Naive B cell (primary cell): Measurements from ENCODE around the gene GPR87. TPM values are rescaled to one million over a fixed set of nuclear protein-coding genes. Genes with fewer than 3 reads are reported as not detected.

Experiments used
- ATAC-seq, 2 donors: fragments of 150-1000 bp; cut with Tn5 transposase; 2 replicates each; pipeline ENCODE4 v1.10.0; 2021; ENCODE audit warnings: low read depth in 2 of 2, mild to moderate bottlenecking in 2 of 2, moderate library complexity in 2 of 2
- DNase-seq: peaks from one replicate; pipeline ENCODE4 v3.0.0; 2022
- H3K27ac Mint-ChIP-seq, 6 donors: one replicate each; pipeline ENCODE4 v1.8.0; 2020 to 2022; ENCODE audit warnings: mild to moderate bottlenecking in 6 of 6, mixed read lengths in 6 of 6, moderate library complexity in 5 of 6, inconsistent platforms in 2 of 6
- H3K27me3 Mint-ChIP-seq, 3 donors: one replicate each; pipeline ENCODE4 v1.8.0; 2021 to 2022; ENCODE audit warnings: mixed read lengths in 3 of 3, mild to moderate bottlenecking in 1 of 3
- H3K36me3 Mint-ChIP-seq, 2 donors: one replicate each; pipeline ENCODE4 v1.8.0; 2020 to 2022; ENCODE audit warnings: mixed read lengths in 2 of 2, inconsistent platforms in 1 of 2, mild to moderate bottlenecking in 1 of 2
- H3K4me1 Mint-ChIP-seq, 3 donors: one replicate each; pipeline ENCODE4 v1.8.0; 2020 to 2022; ENCODE audit warnings: mixed read lengths in 3 of 3, inconsistent platforms in 1 of 3, mild to moderate bottlenecking in 1 of 3, moderate library complexity in 1 of 3
- H3K4me3 Mint-ChIP-seq, 8 donors: one replicate each; pipeline ENCODE4 v1.8.0; 2020 to 2022; ENCODE audit warnings: mild to moderate bottlenecking in 8 of 8, mixed read lengths in 8 of 8, moderate library complexity in 8 of 8, inconsistent platforms in 2 of 8
- H3K9me3 Mint-ChIP-seq, 7 donors: one replicate each; pipeline ENCODE4 v1.8.0; 2020 to 2022; ENCODE audit warnings: mixed read lengths in 7 of 7, mild to moderate bottlenecking in 5 of 7, inconsistent platforms in 2 of 7, moderate library complexity in 1 of 7
- polyA plus RNA-seq, 6 donors: library from polyadenylated mRNA; unstranded; fragments of 300-500 nt; fragmentation: Illumina TruSeq; gene quantifications; one replicate each; pipeline ENCODE4 v1.2.3, GENCODE V29; 2021; ENCODE audit warnings: low read depth in 6 of 6

GPR87 gene
- polyA plus RNA-seq, 6 donors from 2014 or later = not detected

DNA sequence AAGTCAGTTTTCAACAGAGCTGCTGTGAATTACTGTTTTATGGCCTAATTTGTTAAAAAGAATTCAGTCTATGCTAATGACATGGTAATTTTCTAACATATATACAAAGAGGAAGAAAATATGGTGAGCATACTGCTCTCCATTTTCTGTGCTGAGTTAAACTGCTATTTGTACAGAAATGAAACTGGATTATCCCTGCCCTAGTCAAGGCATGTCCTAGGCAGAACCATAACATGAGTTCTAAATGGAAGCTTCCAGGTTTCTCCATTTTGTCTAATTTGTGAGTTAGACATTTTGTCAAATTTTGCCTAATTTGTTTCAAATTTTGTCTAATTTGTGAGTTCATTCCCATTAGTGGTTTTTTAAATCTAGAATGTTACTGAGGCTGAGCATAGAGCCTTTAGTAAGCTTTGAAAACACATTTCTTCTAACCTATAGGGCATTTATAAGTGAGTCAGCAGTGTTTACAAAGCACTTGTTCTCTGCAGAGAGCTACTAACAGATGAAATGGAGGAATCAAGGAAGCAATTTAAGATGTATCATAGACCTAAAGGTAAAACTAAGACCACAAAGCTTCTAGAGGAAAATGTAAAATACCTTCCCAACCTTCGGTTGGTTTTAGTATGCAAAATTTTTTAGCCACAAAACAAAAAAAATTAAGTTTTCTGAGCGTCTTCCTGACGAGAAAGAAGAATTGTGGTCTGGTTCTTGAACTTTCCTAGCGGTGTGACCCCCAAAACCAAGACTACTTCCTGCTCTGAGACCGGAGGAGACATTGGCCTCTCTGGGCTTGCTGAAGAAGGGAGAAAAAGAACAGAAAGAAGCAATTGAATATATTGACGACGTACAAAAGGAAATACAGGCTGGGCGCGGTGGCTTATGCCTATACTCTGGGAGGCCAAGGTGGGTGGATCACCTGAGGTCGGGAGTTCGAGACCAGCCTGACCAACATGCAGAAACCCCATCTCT lies 48.1 kb downstream of the GPR87 start:
- peak overlapping the region; percentile 41 to 90 (median 78) for H3K4me3 Mint-ChIP-seq
- H3K36me3 Mint-ChIP-seq = peaks cover 16 to 17% of the 10 kb centered on the region in 2 donors
- H3K9me3 Mint-ChIP-seq = peaks cover 0 to 4% (median 0%) of the 10 kb centered on the region in 7 donors
- H3K27ac Mint-ChIP-seq = peak overlapping the region; percentile 94 to 100 (median 98)
- H3K27me3 Mint-ChIP-seq = no peaks in the 10 kb centered on the region
- DNase-seq = peak; percentile 51
- no peak for ATAC-seq
- peaks cover 52 to 90% (median 83%) of the 10 kb centered on the region in 3 donors for H3K4me1 Mint-ChIP-seq

GRCh38 chr3:151267066-151267465 lies 49.6 kb downstream of the GPR87 start:
- Mint-ChIP-seq H3K9me3 (peaks cover 0 to 4% (median 0%) of the 10 kb centered on the region in 7 donors), H3K27me3 (no peaks in the 10 kb centered on the region), H3K4me3 (peak overlapping the region in 2 of 8 donors; percentile 20 to 79), H3K4me1 (peaks cover 46 to 85% (median 81%) of the 10 kb centered on the region in 3 donors), H3K27ac (peak overlapping the region; percentile 99 to 100 (median 100)), H3K36me3 (peaks cover 10 to 24% of the 10 kb centered on the region in 2 donors)
- no peak for DNase-seq
- ATAC-seq = no peak

DNA sequence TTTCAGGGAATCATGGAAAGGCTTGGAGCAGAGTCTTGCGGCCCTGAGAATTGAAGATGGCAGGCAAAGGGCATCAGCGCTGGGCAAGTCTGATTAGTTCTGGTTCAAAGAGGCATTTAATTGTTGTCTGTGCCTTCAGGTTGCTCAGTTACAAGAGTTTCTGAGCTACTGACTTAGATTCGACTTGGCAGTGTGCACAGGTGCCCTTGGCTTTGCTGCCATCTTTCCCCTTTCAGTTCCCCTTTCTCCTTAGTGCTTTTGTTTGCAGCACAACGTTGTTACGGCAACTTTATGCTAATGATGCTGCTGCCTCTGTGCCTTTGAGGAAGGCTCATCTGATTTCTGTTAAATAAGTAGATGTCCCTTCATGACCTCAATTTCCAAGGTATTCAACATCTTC lies 50.8 kb downstream of the GPR87 start:
- peak; percentile 95 to 96 for ATAC-seq
- Mint-ChIP-seq H3K27me3 (no peaks in the 10 kb centered on the region), H3K4me3 (peak overlapping the region; percentile 5 to 89 (median 79)), H3K4me1 (peaks cover 41 to 77% (median 74%) of the 10 kb centered on the region in 3 donors), H3K9me3 (peaks cover 0 to 4% (median 0%) of the 10 kb centered on the region in 7 donors), H3K27ac (peak overlapping the region; percentile 99 to 100 (median 100)), H3K36me3 (peaks cover 9 to 27% of the 10 kb centered on the region in 2 donors)
- DNase-seq = peak; percentile 93

DNA sequence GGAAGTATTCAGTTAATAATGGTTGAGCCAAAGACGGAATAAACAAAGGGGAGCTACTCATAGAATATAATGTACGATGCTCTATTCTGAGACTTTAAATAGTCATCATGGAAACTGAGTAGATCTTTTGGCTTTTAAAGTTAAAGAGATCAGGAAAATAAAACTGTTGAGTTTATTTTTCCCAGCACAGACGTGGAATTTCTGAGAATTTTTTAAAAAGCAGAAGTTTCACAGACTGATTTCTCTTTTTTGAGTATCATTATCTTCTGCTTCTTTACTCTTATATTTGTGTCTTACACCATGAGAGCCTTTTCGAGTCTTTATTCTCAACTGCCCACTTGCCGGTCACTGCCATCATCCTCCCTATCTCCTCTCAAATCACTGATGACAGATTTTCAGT lies 51.5 kb downstream of the GPR87 start:
- Mint-ChIP-seq H3K4me3 (peak overlapping the region in 7 of 8 donors; percentile 57 to 89 (median 79)), H3K4me1 (peaks cover 37 to 71% (median 69%) of the 10 kb centered on the region in 3 donors), H3K27ac (peak overlapping the region; percentile 99 to 100 (median 100)), H3K27me3 (no peaks in the 10 kb centered on the region), H3K36me3 (peaks cover 13 to 30% of the 10 kb centered on the region in 2 donors), H3K9me3 (peaks cover 0 to 4% (median 0%) of the 10 kb centered on the region in 7 donors)
- DNase-seq (no peak), ATAC-seq (no peak)

GRCh38 chr3:151264605-151265004 lies 52.0 kb downstream of the GPR87 start:
- peaks cover 35 to 69% (median 68%) of the 10 kb centered on the region in 3 donors for H3K4me1 Mint-ChIP-seq
- ATAC-seq (no peak), DNase-seq (no peak)
- peaks cover 0 to 4% (median 0%) of the 10 kb centered on the region in 7 donors for H3K9me3 Mint-ChIP-seq
- peak overlapping the region; percentile 99 to 100 (median 100) for H3K27ac Mint-ChIP-seq
- peak overlapping the region in 7 of 8 donors; percentile 7 to 89 (median 57) for H3K4me3 Mint-ChIP-seq
- H3K27me3 Mint-ChIP-seq = no peaks in the 10 kb centered on the region
- peaks cover 7 to 25% of the 10 kb centered on the region in 2 donors for H3K36me3 Mint-ChIP-seq

- H3K4me1 Mint-ChIP-seq = peaks cover 26 to 61% (median 55%) of the 10 kb centered on the region in 3 donors
- H3K27me3 Mint-ChIP-seq = no peaks in the 10 kb centered on the region
- DNase-seq (no peak), ATAC-seq (no peak)
- peaks cover 0 to 2% (median 0%) of the 10 kb centered on the region in 7 donors for H3K9me3 Mint-ChIP-seq
- H3K27ac Mint-ChIP-seq = peak overlapping the region; percentile 30 to 100 (median 87)
- H3K36me3 Mint-ChIP-seq = peaks cover 7 to 23% of the 10 kb centered on the region in 2 donors
- H3K4me3 Mint-ChIP-seq = no peak overlapping the region
Measured at GRCh38 chr3:151262871-151263525, 53.6 kb downstream of the GPR87 start.

- Mint-ChIP-seq H3K9me3 (peaks cover 0 to 2% (median 0%) of the 10 kb centered on the region in 7 donors), H3K27me3 (no peaks in the 10 kb centered on the region), H3K27ac (peak overlapping the region in 2 of 6 donors; percentile 29 to 60), H3K4me3 (peak overlapping the region in 1 of 8 donors; percentile 55), H3K36me3 (peaks cover 7 to 17% of the 10 kb centered on the region in 2 donors), H3K4me1 (peaks cover 21 to 47% (median 36%) of the 10 kb centered on the region in 3 donors)
- ATAC-seq (no peak), DNase-seq (no peak)
Measured at GRCh38 chr3:151259664-151260063, 57.0 kb downstream of the GPR87 start.

- Mint-ChIP-seq H3K27me3 (no peaks in the 10 kb centered on the region), H3K27ac (peak overlapping the region in 4 of 6 donors; percentile 27 to 60 (median 43))
- no peak for ATAC-seq
Measured at GRCh38 chr3:151256749-151257148, 59.9 kb downstream of the GPR87 start.

DNA sequence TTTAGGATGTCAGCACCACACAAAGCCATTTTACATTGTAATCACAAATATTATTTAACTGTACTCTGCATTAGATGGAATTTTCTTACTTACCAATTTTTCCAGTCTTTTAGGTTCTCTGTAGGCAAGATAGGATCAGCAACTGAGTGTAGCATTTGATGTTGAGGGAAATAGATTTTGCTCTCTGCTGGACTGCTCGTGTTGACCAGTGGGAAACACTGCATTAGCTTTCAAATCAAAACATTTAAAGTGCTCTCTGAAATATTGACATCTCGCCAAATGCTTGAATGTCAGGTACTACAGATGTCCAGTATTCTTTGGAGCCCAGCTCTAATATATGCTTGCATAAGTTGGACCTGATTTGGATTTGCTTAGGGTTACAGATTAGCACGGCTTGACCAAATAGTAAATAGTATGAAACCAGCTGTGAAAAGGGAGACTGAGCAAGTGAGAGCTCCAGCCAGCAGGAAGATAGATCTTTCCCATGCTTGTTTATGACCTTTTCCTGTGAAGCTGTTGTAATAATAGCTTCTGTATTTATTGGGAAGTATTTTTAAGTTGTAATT lies 67.8 kb downstream of the GPR87 start:
- peaks cover 24 to 38% (median 32%) of the 10 kb centered on the region in 3 donors for H3K4me1 Mint-ChIP-seq
- DNase-seq = no peak
- H3K4me3 Mint-ChIP-seq = no peak overlapping the region
- H3K27me3 Mint-ChIP-seq = no peaks in the 10 kb centered on the region
- H3K27ac Mint-ChIP-seq = peak overlapping the region in 5 of 6 donors; percentile 21 to 60 (median 43)
- no peak for ATAC-seq
- H3K9me3 Mint-ChIP-seq = peaks cover 0 to 4% (median 0%) of the 10 kb centered on the region in 7 donors
- peaks cover 12 to 23% of the 10 kb centered on the region in 2 donors for H3K36me3 Mint-ChIP-seq

More at GRCh38 chr3:151256749-151257148, 59.9 kb downstream of the GPR87 start:
- no peak overlapping the region for H3K4me3 Mint-ChIP-seq
- H3K4me1 Mint-ChIP-seq = peaks cover 19 to 34% (median 22%) of the 10 kb centered on the region in 3 donors
- peaks cover 8% of the 10 kb centered on the region in 2 donors for H3K36me3 Mint-ChIP-seq
- no peak for DNase-seq
- peaks cover 0 to 2% (median 0%) of the 10 kb centered on the region in 7 donors for H3K9me3 Mint-ChIP-seq

Other genes starting within 250 kb of the GPR87 start
- gene MED12L, start 231.2 kb downstream of the GPR87 start, polyA plus RNA-seq = under 1 TPM in 2 of 6 donors, not detected in 4; 0.22 to 0.23 TPM
- 1 to 10 TPM in 4 of 6 donors, under 1 TPM in 2; 0.62 to 4.7 (median 1.7) TPM for gene GPR171, start 113.6 kb downstream of the GPR87 start, polyA plus RNA-seq
- gene P2RY14, start 38.3 kb downstream of the GPR87 start, polyA plus RNA-seq = 10 to 100 TPM; 35.9 to 74.9 (median 53.4) TPM
- gene P2RY13, start 12.7 kb upstream of the GPR87 start, polyA plus RNA-seq = 1 to 10 TPM in 1 of 6 donors, under 1 TPM in 4, not detected in 1; 0.14 to 1.1 (median 0.29) TPM
- gene P2RY12, start 67.9 kb upstream of the GPR87 start, polyA plus RNA-seq = 1 to 10 TPM in 2 of 6 donors, under 1 TPM in 3, not detected in 1; 0.57 to 1.1 (median 0.91) TPM
- not detected for gene IGSF10, start 144.2 kb upstream of the GPR87 start, polyA plus RNA-seq